Ovary (tissue), 3 donors: ENCODE data around the gene C4orf51.

Experiments
- EP300 ChIP-seq: sonication (generic); formaldehyde crosslinking; IDR thresholded peaks from one replicate; pipeline ENCODE4 v1.6.1; 2017; ENCODE audit warnings: antibody characterized with exemption
- POLR2A ChIP-seq: fragments of 450-650 bp; IDR thresholded peaks from one replicate; pipeline ENCODE4 v1.6.1; 2017; ENCODE audit warnings: antibody characterized with exemption, mild to moderate bottlenecking, moderate library complexity
- TF ChIP-seq, protein P1 (sequence below), 3 donors: fragments of 450-650 bp in 2 of 3; fragments of 200-600 bp in 1 of 3; IDR thresholded peaks; one replicate each; pipeline versions ENCODE4 v1.5.1 to v1.8.0; 2016 to 2022; ENCODE audit warnings: antibody characterized with exemption in 3 of 3, mild to moderate bottlenecking in 1 of 3
- donor health status: DM: no; HTN: no; CAD: no.

GRCh38 chr4:145769450-145770037 lies 89.6 kb downstream of the C4orf51 start:
- TF ChIP-seq, protein P1, sequence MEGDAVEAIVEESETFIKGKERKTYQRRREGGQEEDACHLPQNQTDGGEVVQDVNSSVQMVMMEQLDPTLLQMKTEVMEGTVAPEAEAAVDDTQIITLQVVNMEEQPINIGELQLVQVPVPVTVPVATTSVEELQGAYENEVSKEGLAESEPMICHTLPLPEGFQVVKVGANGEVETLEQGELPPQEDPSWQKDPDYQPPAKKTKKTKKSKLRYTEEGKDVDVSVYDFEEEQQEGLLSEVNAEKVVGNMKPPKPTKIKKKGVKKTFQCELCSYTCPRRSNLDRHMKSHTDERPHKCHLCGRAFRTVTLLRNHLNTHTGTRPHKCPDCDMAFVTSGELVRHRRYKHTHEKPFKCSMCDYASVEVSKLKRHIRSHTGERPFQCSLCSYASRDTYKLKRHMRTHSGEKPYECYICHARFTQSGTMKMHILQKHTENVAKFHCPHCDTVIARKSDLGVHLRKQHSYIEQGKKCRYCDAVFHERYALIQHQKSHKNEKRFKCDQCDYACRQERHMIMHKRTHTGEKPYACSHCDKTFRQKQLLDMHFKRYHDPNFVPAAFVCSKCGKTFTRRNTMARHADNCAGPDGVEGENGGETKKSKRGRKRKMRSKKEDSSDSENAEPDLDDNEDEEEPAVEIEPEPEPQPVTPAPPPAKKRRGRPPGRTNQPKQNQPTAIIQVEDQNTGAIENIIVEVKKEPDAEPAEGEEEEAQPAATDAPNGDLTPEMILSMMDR (IDR thresholded peaks at IDR 0.05) = no peak
- TF ChIP-seq POLR2A = no peak
- no peak for TF ChIP-seq EP300
